Muscle layer of duodenum (tissue), 2 donors: Measurements from ENCODE around the gene GPD1L.

Source experiments
- H3K27ac ChIP-seq: one replicate; pipeline ENCODE4 v1.7.0; 2013; ENCODE audit warnings: mild to moderate bottlenecking, low read length
- H3K27me3 ChIP-seq: one replicate; pipeline ENCODE4 v1.7.0; 2013; ENCODE audit warnings: low read depth, mild to moderate bottlenecking, control low read depth, low read length
- H3K36me3 ChIP-seq, 2 donors: one replicate each; pipeline ENCODE4 v1.7.0; 2013; ENCODE audit warnings: low read length in 2 of 2, control low read depth in 1 of 2, mild to moderate bottlenecking in 1 of 2; ENCODE audit not compliant: insufficient read depth in 2 of 2, control insufficient read depth in 1 of 2
- H3K4me1 ChIP-seq, 2 donors: one replicate each; pipeline ENCODE4 v1.7.0; 2013; ENCODE audit warnings: low read length in 2 of 2, mild to moderate bottlenecking in 2 of 2, control low read depth in 1 of 2, moderate library complexity in 1 of 2; ENCODE audit not compliant: insufficient read depth in 2 of 2, control insufficient read depth in 1 of 2
- H3K4me3 ChIP-seq, 2 donors: one replicate each; pipeline ENCODE4 v1.7.0; 2013; ENCODE audit warnings: low read length in 2 of 2, low read depth in 1 of 2, mild to moderate bottlenecking in 1 of 2
- H3K9me3 ChIP-seq, 2 donors: one replicate each; pipeline ENCODE4 v1.7.0; 2013; ENCODE audit warnings: low read length in 2 of 2, control low read depth in 1 of 2, mild to moderate bottlenecking in 1 of 2; ENCODE audit not compliant: control insufficient read depth in 1 of 2
- donor health status: healthy.

Gene GPD1L

GRCh38 chr3:32140943-32141342 lies 34.5 kb downstream of the GPD1L start:
- Histone ChIP-seq H3K27ac (no peak overlapping the region), H3K36me3 (peaks cover 0 to 6% of the 10 kb centered on the region in 2 donors), H3K4me1 (no peaks in the 10 kb centered on the region), H3K9me3 (no peaks in the 10 kb centered on the region), H3K4me3 (no peak overlapping the region), H3K27me3 (no peaks in the 10 kb centered on the region)

- H3K9me3 ChIP-seq: no peaks in the 10 kb centered on the region
- no peak overlapping the region for H3K27ac ChIP-seq
- no peaks in the 10 kb centered on the region for H3K27me3 ChIP-seq
- H3K4me3 ChIP-seq: no peak overlapping the region
- H3K4me1 ChIP-seq: peaks cover 0 to 4% of the 10 kb centered on the region in 2 donors
- H3K36me3 ChIP-seq: peaks cover 3 to 16% of the 10 kb centered on the region in 2 donors
Observed at GRCh38 chr3:32143849-32144757, 37.7 kb downstream of the GPD1L start.

GRCh38 chr3:32146746-32147211 lies 40.4 kb downstream of the GPD1L start:
- Histone ChIP-seq H3K4me1 (peaks cover 0 to 4% of the 10 kb centered on the region in 2 donors), H3K36me3 (peaks cover 10 to 20% of the 10 kb centered on the region in 2 donors), H3K4me3 (no peak overlapping the region), H3K9me3 (no peaks in the 10 kb centered on the region), H3K27ac (no peak overlapping the region), H3K27me3 (no peaks in the 10 kb centered on the region)

GRCh38 chr3:32147509-32147908 lies 41.1 kb downstream of the GPD1L start:
- Histone ChIP-seq H3K27ac (no peak overlapping the region), H3K4me3 (no peak overlapping the region), H3K36me3 (peaks cover 10 to 24% of the 10 kb centered on the region in 2 donors), H3K27me3 (no peaks in the 10 kb centered on the region), H3K9me3 (no peaks in the 10 kb centered on the region), H3K4me1 (peaks cover 0 to 4% of the 10 kb centered on the region in 2 donors)

GRCh38 chr3:32147933-32148332 lies 41.5 kb downstream of the GPD1L start:
- Histone ChIP-seq H3K4me1 (peaks cover 0 to 4% of the 10 kb centered on the region in 2 donors), H3K4me3 (no peak overlapping the region), H3K27ac (no peak overlapping the region), H3K27me3 (no peaks in the 10 kb centered on the region), H3K36me3 (peaks cover 10 to 25% of the 10 kb centered on the region in 2 donors), H3K9me3 (no peaks in the 10 kb centered on the region)

GRCh38 chr3:32148351-32148750 lies 41.9 kb downstream of the GPD1L start:
- H3K36me3 ChIP-seq: peaks cover 10 to 25% of the 10 kb centered on the region in 2 donors
- H3K4me1 ChIP-seq: peaks cover 0 to 4% of the 10 kb centered on the region in 2 donors
- H3K27ac ChIP-seq: no peak overlapping the region
- no peaks in the 10 kb centered on the region for H3K27me3 ChIP-seq
- no peak overlapping the region for H3K4me3 ChIP-seq
- H3K9me3 ChIP-seq: no peaks in the 10 kb centered on the region

GRCh38 chr3:32153414-32154204 lies 47.2 kb downstream of the GPD1L start:
- H3K27me3 ChIP-seq: no peaks in the 10 kb centered on the region
- H3K36me3 ChIP-seq: peaks cover 3 to 36% of the 10 kb centered on the region in 2 donors
- no peaks in the 10 kb centered on the region for H3K4me1 ChIP-seq
- H3K27ac ChIP-seq: no peak overlapping the region
- H3K4me3 ChIP-seq: no peak overlapping the region
- no peaks in the 10 kb centered on the region for H3K9me3 ChIP-seq

GRCh38 chr3:32154205-32154579 lies 47.8 kb downstream of the GPD1L start:
- no peaks in the 10 kb centered on the region for H3K9me3 ChIP-seq
- no peak overlapping the region for H3K27ac ChIP-seq
- H3K4me3 ChIP-seq: no peak overlapping the region
- H3K4me1 ChIP-seq: no peaks in the 10 kb centered on the region
- H3K27me3 ChIP-seq: no peaks in the 10 kb centered on the region
- H3K36me3 ChIP-seq: peaks cover 3 to 38% of the 10 kb centered on the region in 2 donors

GRCh38 chr3:32155117-32155516 lies 48.7 kb downstream of the GPD1L start:
- H3K9me3 ChIP-seq: no peaks in the 10 kb centered on the region
- peaks cover 3 to 33% of the 10 kb centered on the region in 2 donors for H3K36me3 ChIP-seq
- H3K4me3 ChIP-seq: no peak overlapping the region
- H3K27ac ChIP-seq: no peak overlapping the region
- no peaks in the 10 kb centered on the region for H3K27me3 ChIP-seq
- H3K4me1 ChIP-seq: no peaks in the 10 kb centered on the region

- no peak overlapping the region for H3K27ac ChIP-seq
- no peaks in the 10 kb centered on the region for H3K9me3 ChIP-seq
- peaks cover 7 to 20% of the 10 kb centered on the region in 2 donors for H3K36me3 ChIP-seq
- no peak overlapping the region for H3K4me3 ChIP-seq
- H3K4me1 ChIP-seq: no peaks in the 10 kb centered on the region
- no peaks in the 10 kb centered on the region for H3K27me3 ChIP-seq
Observed at GRCh38 chr3:32157600-32158264, 51.3 kb downstream of the GPD1L start.

- no peaks in the 10 kb centered on the region for H3K27me3 ChIP-seq
- no peak overlapping the region for H3K27ac ChIP-seq
- H3K36me3 ChIP-seq: peaks cover 14 to 34% of the 10 kb centered on the region in 2 donors
- H3K9me3 ChIP-seq: no peaks in the 10 kb centered on the region
- H3K4me1 ChIP-seq: no peaks in the 10 kb centered on the region
- H3K4me3 ChIP-seq: no peak overlapping the region
Observed at GRCh38 chr3:32160706-32161214, 54.3 kb downstream of the GPD1L start.
